Adrenal gland (tissue), 12 donors: ENCODE measurements around the gene FAM221B. TPM values are rescaled to one million over a fixed set of nuclear protein-coding genes. Genes with fewer than 3 reads are reported as not detected.

ENCODE experiments used
- polyA plus RNA-seq, 3 donors: library from polyadenylated mRNA; stranded (reverse); fragments of 200-250 nt in 2 of 3; fragments of 350-450 nt in 1 of 3; fragmentation: Illumina TruSeq in 1 of 3; extraction: RNeasy Lipid Tissue Mini Kit (QIAGEN cat#74804) in 1 of 3; gene quantifications; one replicate each; pipeline ENCODE4 v1.2.3, GENCODE V29; 2013 to 2014
- small RNA-seq, 2 donors: library from RNA; depleted of rRNA; stranded (forward); fragments of <200 nt; gene quantifications; one replicate each; pipeline ENCODE3, GENCODE V24; 2016
- total RNA-seq, 9 donors: library from RNA; depleted of rRNA in 4 of 9; stranded (reverse); fragments of >200 nt in 4 of 9; fragments of 120-200 nt in 1 of 9; fragmentation: NEBNext Ultra II Directional in 1 of 9; extraction: Animal tissue kit (Norgen Biotek cat#: 25700) in 1 of 9; gene quantifications; one replicate each; pipeline versions ENCODE4 v1.1.0 to v1.2.4, GENCODE V29; 2013 to 2023
- donor health status: healthy with polysubstance abuse.
- donor health status: Bipolar disorder and iron deficiency.
- donor health status: DM: yes; HTN: yes; CAD: no.
- donor health status: DM: no; HTN: no; CAD: no.
- donor health status: DM: no; HTN: no; CAD: no.
- donor health status: DM: yes; HTN: yes; CAD: no.

FAM221B gene
- total and polyA plus RNA-seq, 12 donors, result 0.07 to 0.22 (median 0.16) TPM; not detected in 9

Small RNA genes within 50 kb of the gene (small RNA-seq; reads per million reads assigned to genes)
- 0 to 0.36 reads per million in 2 donors for gene HINT2

Other genes with a start within 250 kb of the FAM221B start
- 100 to 1,000 TPM in 1 of 9 donors, 10 to 100 TPM in 8; 25.9 to 189 (median 56.5) TPM for gene TESK1, start 223.5 kb downstream of the FAM221B start, total RNA-seq
- 100 to 1,000 TPM in 2 of 3 donors, 10 to 100 TPM in 1; 68.6 to 159 (median 152) TPM for gene TESK1, start 223.5 kb downstream of the FAM221B start, polyA plus RNA-seq
- 1 to 10 TPM in 8 of 9 donors, under 1 TPM in 1; 0.69 to 8.0 (median 3.9) TPM for gene CD72, start 210.3 kb downstream of the FAM221B start, total RNA-seq
- gene CD72, start 210.3 kb downstream of the FAM221B start, polyA plus RNA-seq, result 10 to 100 TPM in 1 of 3 donors, 1 to 10 TPM in 2; 1.3 to 18.5 (median 7.4) TPM
- gene SIT1, start 177.8 kb downstream of the FAM221B start, total RNA-seq, result 1 to 10 TPM in 4 of 9 donors, under 1 TPM in 4, not detected in 1; 0.06 to 2.1 (median 0.86) TPM
- 1 to 10 TPM in 1 of 3 donors, under 1 TPM in 1, not detected in 1; 0.37 to 1.0 TPM for gene SIT1, start 177.8 kb downstream of the FAM221B start, polyA plus RNA-seq
- over 10,000 TPM in 5 of 9 donors, 1,000 to 10,000 TPM in 3, 100 to 1,000 TPM in 1; 885 to 23,366 (median 10,611) TPM for gene RMRP, start 170.7 kb downstream of the FAM221B start, total RNA-seq
- 1,000 to 10,000 TPM in 2 of 3 donors, not detected in 1; 1,807 to 2,186 TPM for gene RMRP, start 170.7 kb downstream of the FAM221B start, polyA plus RNA-seq
- gene CCDC107, start 170.4 kb downstream of the FAM221B start, total RNA-seq, result 10 to 100 TPM; 27.9 to 55.0 (median 39.6) TPM
- gene CCDC107, start 170.4 kb downstream of the FAM221B start, polyA plus RNA-seq, result 100 to 1,000 TPM in 2 of 3 donors, 10 to 100 TPM in 1; 53.6 to 198 (median 169) TPM
- gene ARHGEF39, start 163.5 kb downstream of the FAM221B start, total RNA-seq, result 10 to 100 TPM in 1 of 9 donors, 1 to 10 TPM in 3, under 1 TPM in 5; 0.42 to 18.4 (median 0.96) TPM
- 1 to 10 TPM; 1.2 to 4.0 (median 1.5) TPM for gene ARHGEF39, start 163.5 kb downstream of the FAM221B start, polyA plus RNA-seq
- 10 to 100 TPM in 1 of 9 donors, 1 to 10 TPM in 5, under 1 TPM in 3; 0.28 to 13.7 (median 2.0) TPM for gene CA9, start 154.8 kb downstream of the FAM221B start, total RNA-seq
- gene CA9, start 154.8 kb downstream of the FAM221B start, polyA plus RNA-seq, result 1 to 10 TPM in 2 of 3 donors, under 1 TPM in 1; 0.31 to 1.4 (median 1.3) TPM
- 100 to 1,000 TPM; 188 to 654 (median 368) TPM for gene TPM2, start 138.8 kb downstream of the FAM221B start, total RNA-seq
- 1,000 to 10,000 TPM in 2 of 3 donors, 100 to 1,000 TPM in 1; 462 to 1,472 (median 1,350) TPM for gene TPM2, start 138.8 kb downstream of the FAM221B start, polyA plus RNA-seq
- gene TLN1, start 96.5 kb downstream of the FAM221B start, total RNA-seq, result 100 to 1,000 TPM; 157 to 565 (median 372) TPM
- 100 to 1,000 TPM; 165 to 232 (median 178) TPM for gene TLN1, start 96.5 kb downstream of the FAM221B start, polyA plus RNA-seq
- gene CREB3, start 96.1 kb downstream of the FAM221B start, total RNA-seq, result 100 to 1,000 TPM in 1 of 9 donors, 10 to 100 TPM in 8; 47.0 to 142 (median 60.3) TPM
- 100 to 1,000 TPM in 1 of 3 donors, 10 to 100 TPM in 2; 47.6 to 113 (median 52.0) TPM for gene CREB3, start 96.1 kb downstream of the FAM221B start, polyA plus RNA-seq
- 10 to 100 TPM; 28.5 to 74.5 (median 52.4) TPM for gene GBA2, start 79.5 kb downstream of the FAM221B start, total RNA-seq
- 10 to 100 TPM; 42.4 to 84.8 (median 79.0) TPM for gene GBA2, start 79.5 kb downstream of the FAM221B start, polyA plus RNA-seq
- gene RGP1, start 79.4 kb downstream of the FAM221B start, total RNA-seq, result 10 to 100 TPM; 17.1 to 41.2 (median 23.3) TPM
- 10 to 100 TPM in 2 of 3 donors, 1 to 10 TPM in 1; 6.4 to 24.7 (median 13.5) TPM for gene RGP1, start 79.4 kb downstream of the FAM221B start, polyA plus RNA-seq
- 1 to 10 TPM in 2 of 9 donors, not detected in 7; 1.1 to 2.0 TPM for gene MSMP, start 74.5 kb downstream of the FAM221B start, total RNA-seq
- 1 to 10 TPM in 1 of 3 donors, under 1 TPM in 1, not detected in 1; 0.56 to 1.3 TPM for gene MSMP, start 74.5 kb downstream of the FAM221B start, polyA plus RNA-seq
- gene NPR2, start 37.1 kb downstream of the FAM221B start, total RNA-seq, result 10 to 100 TPM in 8 of 9 donors, 1 to 10 TPM in 1; 5.6 to 69.9 (median 21.5) TPM
- 10 to 100 TPM; 13.5 to 46.4 (median 39.0) TPM for gene NPR2, start 37.1 kb downstream of the FAM221B start, polyA plus RNA-seq
- 1 to 10 TPM in 8 of 9 donors, under 1 TPM in 1; 0.98 to 3.6 (median 2.3) TPM for gene SPAG8, start 16.5 kb downstream of the FAM221B start, total RNA-seq
- gene SPAG8, start 16.5 kb downstream of the FAM221B start, polyA plus RNA-seq, result 1 to 10 TPM; 1.2 to 9.2 (median 4.2) TPM
- 10 to 100 TPM; 27.6 to 99.6 (median 78.7) TPM for gene HINT2, start 13.7 kb downstream of the FAM221B start, total RNA-seq
- gene HINT2, start 13.7 kb downstream of the FAM221B start, polyA plus RNA-seq, result 100 to 1,000 TPM in 2 of 3 donors, 10 to 100 TPM in 1; 83.5 to 199 (median 119) TPM
- gene TMEM8B, start 496 bp upstream of the FAM221B start, total RNA-seq, result 10 to 100 TPM in 7 of 9 donors, 1 to 10 TPM in 2; 5.5 to 43.6 (median 17.5) TPM
- 10 to 100 TPM; 13.3 to 33.3 (median 23.2) TPM for gene TMEM8B, start 496 bp upstream of the FAM221B start, polyA plus RNA-seq
- gene OR13J1, start 41.7 kb upstream of the FAM221B start, total RNA-seq, result not detected
- not detected for gene OR13J1, start 41.7 kb upstream of the FAM221B start, polyA plus RNA-seq
- 1 to 10 TPM in 5 of 9 donors, under 1 TPM in 2, not detected in 2; 0.35 to 5.9 (median 1.9) TPM for gene HRCT1, start 77.5 kb upstream of the FAM221B start, total RNA-seq
- 1 to 10 TPM in 2 of 3 donors, not detected in 1; 1.1 to 1.5 TPM for gene HRCT1, start 77.5 kb upstream of the FAM221B start, polyA plus RNA-seq
- gene SPAAR, start 80.8 kb upstream of the FAM221B start, total RNA-seq, result 1 to 10 TPM in 7 of 9 donors, under 1 TPM in 2; 0.54 to 3.6 (median 2.0) TPM
- 1 to 10 TPM; 2.0 to 3.3 (median 2.6) TPM for gene SPAAR, start 80.8 kb upstream of the FAM221B start, polyA plus RNA-seq
- gene OR2S2, start 129.4 kb upstream of the FAM221B start, total RNA-seq, result not detected
- gene OR2S2, start 129.4 kb upstream of the FAM221B start, polyA plus RNA-seq, result not detected
- 10 to 100 TPM in 5 of 9 donors, 1 to 10 TPM in 4; 6.7 to 15.8 (median 11.0) TPM for gene RECK, start 208.2 kb upstream of the FAM221B start, total RNA-seq
- 1 to 10 TPM; 4.1 to 9.4 (median 5.8) TPM for gene RECK, start 208.2 kb upstream of the FAM221B start, polyA plus RNA-seq